Activated naive CD8-positive, alpha-beta T cell treated with anti-CD3 and anti-CD28 coated beads, Interleukin-2, amount 50 U/mL, for 16 hours (primary cell): ENCODE data around the gene MYOM1.

Experiments
- DNase-seq: peaks from one replicate; pipeline ENCODE4 v3.0.0-alpha.2; 2020; ENCODE audit warnings: low read depth, low spot score

Gene MYOM1

GRCh38 chr18:3189884-3190283 is 29.9 kb downstream of the MYOM1 start:
- DNase-seq, result no peak

GRCh38 chr18:3186678-3187658 is 32.8 kb downstream of the MYOM1 start:
- no peak for DNase-seq

- DNase-seq, result no peak
Measured at GRCh38 chr18:3184275-3184963, 35.3 kb downstream of the MYOM1 start.

GRCh38 chr18:3183103-3183717 is 36.6 kb downstream of the MYOM1 start:
- DNase-seq, result no peak

GRCh38 chr18:3180325-3180724 is 39.4 kb downstream of the MYOM1 start:
- DNase-seq, result no peak

- DNase-seq, result no peak
Measured at GRCh38 chr18:3179430-3180089, 40.2 kb downstream of the MYOM1 start.

- DNase-seq, result no peak
Measured at GRCh38 chr18:3177902-3178687, 41.7 kb downstream of the MYOM1 start.

- DNase-seq, result no peak
Measured at GRCh38 chr18:3175195-3175758, 44.5 kb downstream of the MYOM1 start.

- no peak for DNase-seq
Measured at GRCh38 chr18:3172097-3172496, 47.7 kb downstream of the MYOM1 start.

- no peak for DNase-seq
Measured at GRCh38 chr18:3171631-3172030, 48.1 kb downstream of the MYOM1 start.

GRCh38 chr18:3170441-3171161 is 49.2 kb downstream of the MYOM1 start:
- no peak for DNase-seq

GRCh38 chr18:3164381-3164780 is 55.4 kb downstream of the MYOM1 start:
- no peak for DNase-seq

GRCh38 chr18:3163968-3164367 is 55.8 kb downstream of the MYOM1 start:
- DNase-seq, result no peak

- no peak for DNase-seq
Measured at GRCh38 chr18:3162181-3162580, 57.6 kb downstream of the MYOM1 start.

GRCh38 chr18:3159830-3160229 is 59.9 kb downstream of the MYOM1 start:
- no peak for DNase-seq

GRCh38 chr18:3157606-3158005 is 62.2 kb downstream of the MYOM1 start:
- no peak for DNase-seq

- no peak for DNase-seq
Measured at GRCh38 chr18:3157086-3157485, 62.7 kb downstream of the MYOM1 start.

GRCh38 chr18:3156325-3156640 is 63.5 kb downstream of the MYOM1 start:
- DNase-seq, result no peak

- no peak for DNase-seq
Measured at GRCh38 chr18:3154214-3154613, 65.6 kb downstream of the MYOM1 start.

GRCh38 chr18:3153107-3153704 is 66.6 kb downstream of the MYOM1 start:
- DNase-seq, result no peak
